Measurements from ENCODE around the gene ALDH1L1.
A peak's percentile ranks its signal among the peaks of the same experiment; 100 is the strongest.

The ALDH1L1 gene

GRCh38 chr3:126131881-126132750 is 48.3 kb downstream of the ALDH1L1 start:
- no peak for DNase-seq

GRCh38 chr3:126130981-126131745 is 49.2 kb downstream of the ALDH1L1 start:
- DNase-seq = no peak

- no peak for DNase-seq
Measured at GRCh38 chr3:126130081-126130855, 50.1 kb downstream of the ALDH1L1 start.

DNA sequence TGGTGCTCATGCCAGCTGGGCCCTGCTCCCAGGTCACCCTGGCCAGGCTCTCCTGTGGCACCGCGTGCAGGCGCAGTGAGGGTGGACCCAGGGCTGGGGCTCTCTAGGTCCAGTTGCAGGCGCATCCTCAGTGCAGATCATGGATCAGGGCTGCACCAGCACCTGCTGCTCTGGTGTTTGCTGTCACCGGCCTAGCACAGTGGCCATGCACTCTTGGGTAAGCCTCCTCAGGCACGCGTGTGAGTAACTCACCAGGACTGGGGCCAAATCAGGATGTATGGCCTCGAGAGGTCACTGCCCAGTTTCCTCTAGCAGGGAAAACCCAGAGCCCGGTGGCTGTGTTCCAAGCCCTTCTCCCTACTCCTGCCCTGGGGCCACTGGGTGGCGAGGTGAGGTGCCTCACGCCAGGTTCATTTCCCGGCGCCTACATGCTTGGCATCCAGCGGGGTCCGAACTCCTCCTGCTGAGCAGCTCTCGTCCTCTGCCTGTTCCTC is 50.9 kb downstream of the ALDH1L1 start:
- no peak for DNase-seq

DNA sequence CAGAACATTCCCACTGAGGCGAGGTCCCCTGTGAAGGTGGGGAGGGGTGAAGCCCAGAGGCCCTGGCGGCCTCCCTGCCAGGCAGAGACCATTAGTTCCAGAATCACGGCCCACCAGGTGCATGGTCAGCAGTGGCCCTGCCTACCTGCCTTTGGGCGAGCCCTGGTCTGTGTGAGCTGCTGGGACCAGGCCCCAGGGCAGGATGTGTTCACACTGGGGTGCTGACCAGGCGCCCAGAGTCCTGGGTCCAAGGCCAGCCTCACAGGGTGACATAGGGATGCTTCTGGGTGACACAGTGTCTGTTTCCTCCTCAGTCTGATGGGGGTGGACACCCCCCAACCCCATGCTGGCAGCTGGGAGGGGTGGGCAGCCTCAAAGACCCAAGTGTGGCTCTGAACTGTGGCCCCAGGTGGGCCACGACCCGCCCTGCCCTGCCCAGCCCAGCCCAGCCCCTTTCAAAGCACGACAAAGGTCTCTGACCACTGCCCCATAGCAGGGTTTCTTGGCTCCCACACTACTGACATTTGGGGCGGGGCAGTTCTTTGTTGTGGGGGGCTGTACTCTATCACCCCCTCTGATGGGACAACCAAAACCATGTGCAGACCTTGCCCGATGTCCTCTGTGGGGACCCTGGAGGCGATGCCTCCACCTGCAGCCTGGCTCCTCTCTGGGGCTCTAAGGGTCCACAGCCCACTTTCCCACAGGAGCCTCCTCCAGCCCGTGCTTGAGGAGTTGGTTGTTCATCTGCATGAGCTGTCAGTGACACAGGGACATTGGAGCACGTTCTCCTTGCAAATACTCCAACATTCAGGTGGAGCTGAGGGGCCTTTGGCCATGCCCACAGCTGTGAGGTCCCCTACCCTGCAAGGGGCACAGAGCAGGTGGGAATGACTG is 51.6 kb downstream of the ALDH1L1 start:
- DNase-seq = no peak

GRCh38 chr3:126127904-126128303 is 52.5 kb downstream of the ALDH1L1 start:
- DNase-seq = no peak

GRCh38 chr3:126127452-126127851 is 52.9 kb downstream of the ALDH1L1 start:
- DNase-seq = no peak

- DNase-seq = peak; percentile 40
Measured at GRCh38 chr3:126126811-126127431, 53.5 kb downstream of the ALDH1L1 start.

- no peak for DNase-seq
Measured at GRCh38 chr3:126126286-126126685, 54.1 kb downstream of the ALDH1L1 start.

GRCh38 chr3:126125781-126126251 is 54.6 kb downstream of the ALDH1L1 start:
- DNase-seq = no peak

DNA sequence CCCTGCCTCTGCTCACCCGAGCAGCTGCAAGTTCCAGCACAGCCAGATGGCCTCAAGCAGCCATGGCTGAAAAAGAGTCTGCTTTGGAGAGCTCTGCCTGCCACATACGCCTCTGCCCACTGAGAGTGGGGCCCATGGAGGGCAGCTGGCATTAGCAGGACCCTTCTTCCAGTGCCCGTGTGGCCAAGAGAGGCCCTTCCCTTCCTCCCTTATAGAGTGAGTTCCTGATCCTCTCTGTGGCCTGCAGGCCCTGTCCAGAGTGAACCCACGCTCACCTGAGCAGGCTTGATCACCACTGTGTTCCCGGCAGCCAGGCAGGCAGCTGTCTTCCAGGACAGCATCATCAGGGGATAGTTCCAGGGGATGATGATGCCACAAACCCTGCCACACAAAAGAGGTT is 55.0 kb downstream of the ALDH1L1 start:
- DNase-seq = no peak

- no peak for DNase-seq
Measured at GRCh38 chr3:126124896-126125295, 55.5 kb downstream of the ALDH1L1 start.

GRCh38 chr3:126124148-126124868 is 56.1 kb downstream of the ALDH1L1 start:
- no peak for DNase-seq

- no peak for DNase-seq
Measured at GRCh38 chr3:126121632-126122031, 58.8 kb downstream of the ALDH1L1 start.

DNA sequence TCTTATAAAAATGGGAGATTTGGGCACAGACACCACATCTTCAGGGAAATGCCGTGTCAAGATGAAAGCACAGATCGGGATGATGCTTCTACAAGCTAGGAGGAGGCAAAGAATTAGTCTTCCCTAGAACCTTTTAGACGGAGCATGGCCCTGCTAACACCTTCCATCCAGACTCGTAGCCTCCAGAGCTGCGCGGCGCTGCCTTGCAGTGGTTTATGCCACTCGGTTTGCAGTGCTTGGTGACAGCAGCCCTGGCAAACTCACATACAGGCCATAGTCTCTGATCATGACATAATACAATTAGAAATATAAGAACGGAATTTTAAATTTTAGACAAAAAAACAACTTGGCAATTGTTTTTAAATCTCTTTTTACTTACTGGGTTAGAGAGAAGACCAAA is 59.3 kb downstream of the ALDH1L1 start:
- DNase-seq = no peak

DNA sequence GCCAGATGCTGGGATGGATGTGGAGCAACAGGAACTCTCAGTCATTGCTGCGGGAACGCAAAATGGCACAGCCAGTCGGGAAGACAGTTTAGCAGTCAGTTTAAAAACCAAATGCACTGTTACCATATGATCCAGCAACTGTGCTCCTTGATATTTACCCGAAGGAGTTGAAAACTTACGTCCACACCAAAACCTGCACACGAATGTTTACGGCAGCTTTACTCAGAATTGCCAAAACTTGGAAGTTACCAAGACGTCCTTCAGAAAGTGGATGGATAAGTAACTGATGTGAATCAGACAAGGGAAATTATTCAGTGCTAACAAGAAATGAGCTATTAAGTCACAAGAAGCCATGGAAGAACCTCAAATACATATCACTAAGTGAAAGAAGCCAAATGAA is 60.4 kb downstream of the ALDH1L1 start:
- DNase-seq = no peak

DNA sequence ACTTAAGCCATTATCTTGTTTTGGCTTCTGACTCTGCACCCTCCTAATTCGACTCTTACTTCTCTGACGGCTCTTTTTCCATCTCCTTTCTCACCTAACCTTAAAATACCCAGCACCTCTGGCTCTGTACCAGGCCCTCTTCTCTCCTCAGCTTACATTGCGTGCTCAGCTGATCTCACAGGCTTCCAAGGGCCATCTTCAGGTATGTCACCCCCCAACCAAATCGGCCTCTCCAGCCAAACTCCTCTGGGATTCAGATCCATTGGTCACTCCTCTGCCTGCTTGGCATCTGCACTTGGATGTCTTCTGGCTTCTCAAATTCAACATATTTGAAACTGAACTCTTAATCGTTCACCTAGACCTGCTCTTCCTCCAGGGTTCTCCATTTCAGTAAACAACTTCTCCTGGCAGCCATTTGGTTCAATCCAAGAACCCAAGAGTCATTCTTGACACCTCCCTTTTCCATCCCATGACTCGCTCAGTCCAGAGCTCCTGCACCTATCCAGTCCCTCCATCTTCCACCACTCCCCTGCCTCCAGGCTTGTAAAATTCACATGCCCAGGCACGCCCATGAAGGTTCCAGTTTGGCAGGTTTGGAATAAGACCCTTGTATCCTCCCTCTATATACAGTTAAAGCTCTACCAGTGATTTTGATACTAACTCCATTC is 61.2 kb downstream of the ALDH1L1 start:
- no peak for DNase-seq

DNA sequence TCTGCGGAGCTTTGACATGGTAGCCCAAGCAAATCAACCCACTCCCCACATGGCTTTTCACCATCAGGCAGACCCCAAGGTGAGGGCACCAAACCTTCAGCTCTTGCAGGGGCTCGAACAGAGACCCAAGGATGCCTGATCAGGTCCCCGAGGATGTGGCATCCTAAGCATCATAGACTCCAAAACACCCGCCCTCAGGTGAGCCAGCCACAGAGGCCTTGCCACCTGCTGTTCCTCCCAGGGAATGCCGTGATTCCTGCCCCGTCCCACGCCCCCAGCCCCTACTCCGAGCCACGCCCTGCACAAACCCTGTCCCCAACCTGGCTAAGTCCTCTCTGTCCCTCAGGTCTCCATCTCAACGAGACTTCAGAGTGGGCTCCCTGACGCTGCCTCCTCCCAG is 61.8 kb downstream of the ALDH1L1 start:
- no peak for DNase-seq

DNA sequence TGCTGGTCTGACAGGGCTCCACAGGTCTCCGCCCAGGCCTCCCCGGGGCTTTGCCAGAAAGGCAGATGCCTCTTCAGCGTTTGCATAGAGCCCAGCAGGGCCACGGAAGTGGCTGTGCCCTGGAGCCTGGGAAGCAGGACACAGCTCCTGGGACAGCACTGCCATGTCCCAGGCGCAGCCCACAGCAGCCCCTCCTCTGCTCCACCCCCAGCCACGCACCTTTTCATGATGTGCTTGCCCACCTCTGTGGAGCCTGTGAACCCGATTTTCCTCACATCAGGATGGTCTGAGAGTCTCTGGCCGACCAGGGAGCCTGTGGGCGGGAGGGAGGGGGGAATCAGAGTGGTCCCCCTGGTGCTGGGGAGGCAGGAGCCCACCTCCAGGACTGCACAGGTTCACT is 62.6 kb downstream of the ALDH1L1 start:
- no peak for DNase-seq

GRCh38 chr3:126117212-126117611 is 63.2 kb downstream of the ALDH1L1 start:
- no peak for DNase-seq
